ENCODE measurements around the gene TCEAL5.

- TF ChIP-seq, protein P1, sequence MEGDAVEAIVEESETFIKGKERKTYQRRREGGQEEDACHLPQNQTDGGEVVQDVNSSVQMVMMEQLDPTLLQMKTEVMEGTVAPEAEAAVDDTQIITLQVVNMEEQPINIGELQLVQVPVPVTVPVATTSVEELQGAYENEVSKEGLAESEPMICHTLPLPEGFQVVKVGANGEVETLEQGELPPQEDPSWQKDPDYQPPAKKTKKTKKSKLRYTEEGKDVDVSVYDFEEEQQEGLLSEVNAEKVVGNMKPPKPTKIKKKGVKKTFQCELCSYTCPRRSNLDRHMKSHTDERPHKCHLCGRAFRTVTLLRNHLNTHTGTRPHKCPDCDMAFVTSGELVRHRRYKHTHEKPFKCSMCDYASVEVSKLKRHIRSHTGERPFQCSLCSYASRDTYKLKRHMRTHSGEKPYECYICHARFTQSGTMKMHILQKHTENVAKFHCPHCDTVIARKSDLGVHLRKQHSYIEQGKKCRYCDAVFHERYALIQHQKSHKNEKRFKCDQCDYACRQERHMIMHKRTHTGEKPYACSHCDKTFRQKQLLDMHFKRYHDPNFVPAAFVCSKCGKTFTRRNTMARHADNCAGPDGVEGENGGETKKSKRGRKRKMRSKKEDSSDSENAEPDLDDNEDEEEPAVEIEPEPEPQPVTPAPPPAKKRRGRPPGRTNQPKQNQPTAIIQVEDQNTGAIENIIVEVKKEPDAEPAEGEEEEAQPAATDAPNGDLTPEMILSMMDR (IDR thresholded peaks at IDR 0.05; ENCODE audit: control extremely low read depth in 1 of 3, insufficient read depth in 1 of 3, low read depth in 1 of 3, low read length in 3 of 3) = no peak
- TF ChIP-seq ZNF274 (IDR thresholded peaks at IDR 0.05; ENCODE audit: borderline replicate concordance, extremely low read depth, low read length) = no peak
- no peak for TF ChIP-seq ATF2 (IDR thresholded peaks at IDR 0.05; ENCODE audit: low read length)
- TF ChIP-seq EZH2 (IDR thresholded peaks at IDR 0.05; ENCODE audit: low read depth, low read length, severe bottlenecking) = no peak
- no peak for TF ChIP-seq SIX5 (IDR thresholded peaks at IDR 0.05; ENCODE audit: low read depth, low read length)
- no peak for TF ChIP-seq TAF1 (IDR thresholded peaks at IDR 0.05; ENCODE audit: low read depth, low read length)
- TF ChIP-seq, protein P2, sequence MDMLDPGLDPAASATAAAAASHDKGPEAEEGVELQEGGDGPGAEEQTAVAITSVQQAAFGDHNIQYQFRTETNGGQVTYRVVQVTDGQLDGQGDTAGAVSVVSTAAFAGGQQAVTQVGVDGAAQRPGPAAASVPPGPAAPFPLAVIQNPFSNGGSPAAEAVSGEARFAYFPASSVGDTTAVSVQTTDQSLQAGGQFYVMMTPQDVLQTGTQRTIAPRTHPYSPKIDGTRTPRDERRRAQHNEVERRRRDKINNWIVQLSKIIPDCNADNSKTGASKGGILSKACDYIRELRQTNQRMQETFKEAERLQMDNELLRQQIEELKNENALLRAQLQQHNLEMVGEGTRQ (IDR thresholded peaks at IDR 0.05; ENCODE audit: low read length) = no peak
- TF ChIP-seq RFX5 (IDR thresholded peaks at IDR 0.05; ENCODE audit: borderline replicate concordance, low read depth, low read length) = no peak
- TF ChIP-seq EGR1 (IDR thresholded peaks at IDR 0.05; ENCODE audit: borderline replicate concordance, low read depth, low read length) = no peak
- TF ChIP-seq, protein P3, sequence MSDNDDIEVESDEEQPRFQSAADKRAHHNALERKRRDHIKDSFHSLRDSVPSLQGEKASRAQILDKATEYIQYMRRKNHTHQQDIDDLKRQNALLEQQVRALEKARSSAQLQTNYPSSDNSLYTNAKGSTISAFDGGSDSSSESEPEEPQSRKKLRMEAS (IDR thresholded peaks at IDR 0.05) = no peak
- no peak for TF ChIP-seq SP1 (IDR thresholded peaks at IDR 0.05; ENCODE audit: low read depth, low read length)
- no peak for TF ChIP-seq CREB1 (IDR thresholded peaks at IDR 0.05)
Measured at GRCh38 chrX:103256651-103257050, 19.9 kb downstream of the TCEAL5 start.
